ENCODE results near the gene ATP8A1. TPM values are rescaled to one million over a fixed set of nuclear protein-coding genes. Genes with fewer than 3 reads are reported as not detected.

The ATP8A1 gene
- total RNA-seq, 1 experiment from 2014 or later = 0.80 TPM

- H3K9me3 ChIP-seq (ENCODE audit: control insufficient read depth, insufficient read depth, low read depth, low read length) = no peaks in the 10 kb centered on the region
- CTCF ChIA-PET = no interaction called here
Measured at GRCh38 chr4:42399393-42399792, 257.5 kb downstream of the ATP8A1 start.

GRCh38 chr4:42398871-42399331 is 258.0 kb downstream of the ATP8A1 start:
- H3K4me1 ChIP-seq (ENCODE audit: control insufficient read depth, insufficient read depth, low read length) = no peaks in the 10 kb centered on the region; the same call in 1 of the 2 replicates
- ChIA-PET POLR2A (no interaction called here), CTCF (no interaction called here)
- no peak overlapping the region for H3K4me3 ChIP-seq (ENCODE audit: low read depth in 2 of 2, low read length in 2 of 2)
- H3K9me3 ChIP-seq (ENCODE audit: control insufficient read depth, insufficient read depth, low read depth, low read length) = no peaks in the 10 kb centered on the region
- ATAC-seq = no peak
- DNase-seq (ENCODE audit: low read depth, low spot score) = no peak
- no peak overlapping the region for H3K27ac ChIP-seq (ENCODE audit: low read length)
- intact Hi-C loops (cut with micrococcal nuclease; ENCODE audit: unreplicated experiment) = no loop called here
- no peak for TF ChIP-seq POLR2AphosphoS5 (IDR thresholded peaks at IDR 0.05; ENCODE audit: low read depth, low read length)
- no peak for TF ChIP-seq TCF7L2 (IDR thresholded peaks at IDR 0.05; ENCODE audit: low read depth, low read length)
- no peak for TF ChIP-seq CTCF (IDR thresholded peaks at IDR 0.05)
- no peak for TF ChIP-seq REST (IDR thresholded peaks at IDR 0.05; ENCODE audit: insufficient read depth in 1 of 2, low read depth in 2 of 2, low read length in 1 of 2)
- no peak for TF ChIP-seq SIN3A (IDR thresholded peaks at IDR 0.05; ENCODE audit: borderline replicate concordance, insufficient read depth, low read depth, low read length)
- H3K27me3 ChIP-seq (ENCODE audit: control insufficient read depth, insufficient read depth, low read length) = peaks cover 5% of the 10 kb centered on the region
- in situ Hi-C loops (cut with HindIII; ENCODE audit: low pct_unique_long_range_greater_than_20kb, low sequenced_read_pairs) = no loop called here
- BruUV-seq (replicated peaks) = no TSS peak
- no peaks in the 10 kb centered on the region for H3K36me3 ChIP-seq (ENCODE audit: control insufficient read depth, insufficient read depth, low read length)

More at GRCh38 chr4:42399393-42399792, 257.5 kb downstream of the ATP8A1 start:
- H3K27me3 ChIP-seq (ENCODE audit: control insufficient read depth, insufficient read depth, low read length) = peaks cover 5% of the 10 kb centered on the region
- DNase-seq (ENCODE audit: low read depth, low spot score) (no peak), ATAC-seq (no peak)
- intact Hi-C loops (cut with micrococcal nuclease; ENCODE audit: unreplicated experiment) = no loop called here
- H3K27ac ChIP-seq (ENCODE audit: low read length) = no peak overlapping the region
- POLR2A ChIA-PET = no interaction called here
- in situ Hi-C loops (cut with HindIII; ENCODE audit: low pct_unique_long_range_greater_than_20kb, low sequenced_read_pairs) = no loop called here
- H3K4me1 ChIP-seq (ENCODE audit: control insufficient read depth, insufficient read depth, low read length) = no peaks in the 10 kb centered on the region; the same call in 1 of the 2 replicates
- H3K36me3 ChIP-seq (ENCODE audit: control insufficient read depth, insufficient read depth, low read length) = no peaks in the 10 kb centered on the region
- TF ChIP-seq POLR2AphosphoS5 (IDR thresholded peaks at IDR 0.05; ENCODE audit: low read depth, low read length) (no peak), SIN3A (IDR thresholded peaks at IDR 0.05; ENCODE audit: borderline replicate concordance, insufficient read depth, low read depth, low read length) (no peak), REST (IDR thresholded peaks at IDR 0.05; ENCODE audit: insufficient read depth in 1 of 2, low read depth in 2 of 2, low read length in 1 of 2) (no peak), TCF7L2 (IDR thresholded peaks at IDR 0.05; ENCODE audit: low read depth, low read length) (no peak), CTCF (IDR thresholded peaks at IDR 0.05) (no peak)
- H3K4me3 ChIP-seq (ENCODE audit: low read depth in 2 of 2, low read length in 2 of 2) = no peak overlapping the region
- no TSS peak for BruUV-seq (replicated peaks)
